Esophagus muscularis mucosa (tissue), 4 donors: ENCODE data around the gene KTI12. TPM values are rescaled to one million over a fixed set of nuclear protein-coding genes. Genes with fewer than 3 reads are reported as not detected.
A peak's percentile ranks its signal among the peaks of the same experiment; 100 is the strongest.

Experiments
- DNase-seq: peaks from one replicate; pipeline ENCODE4 v3.0.0-alpha.2; 2017; ENCODE audit errors: extremely low spot score
- H3K27ac ChIP-seq, 4 donors: fragments of 200-600 bp; sonication (generic); replicated peaks in 1 of 4; 1 replicate in 3 of 4; 2 replicates in 1 of 4; pipeline ENCODE4 v1.5.1; 2016 to 2019; ENCODE audit warnings: mild to moderate bottlenecking in 1 of 4
- H3K27me3 ChIP-seq, 4 donors: fragments of 200-600 bp; sonication (generic); one replicate each; pipeline versions ENCODE4 v1.5.1 to v1.6.0; 2016 to 2019
- H3K36me3 ChIP-seq, 4 donors: fragments of 200-600 bp; sonication (generic); one replicate each; pipeline ENCODE4 v1.5.1; 2016 to 2019
- H3K4me1 ChIP-seq, 4 donors: fragments of 200-600 bp; sonication (generic); one replicate each; pipeline ENCODE4 v1.5.1; 2016 to 2019
- H3K4me3 ChIP-seq, 4 donors: fragments of 200-600 bp; sonication (generic); 1 replicate in 2 of 4; 2 replicates in 2 of 4; pipeline ENCODE4 v1.5.1; 2016 to 2019; ENCODE audit warnings: mild to moderate bottlenecking in 4 of 4, moderate library complexity in 1 of 4
- H3K9me3 ChIP-seq, 4 donors: fragments of 200-600 bp; sonication (generic); 1 replicate in 3 of 4; 2 replicates in 1 of 4; pipeline ENCODE4 v1.5.1; 2016 to 2019
- CTCF ChIP-seq, 3 experiments: fragments of 200-600 bp in 2 of 3; fragments of 450-650 bp in 1 of 3; sonication (generic) in 2 of 3; IDR thresholded peaks; one replicate each; pipeline ENCODE4 v1.5.1; 2017 to 2019; ENCODE audit warnings: antibody characterized with exemption in 3 of 3, mild to moderate bottlenecking in 2 of 3, moderate library complexity in 1 of 3
- EP300 ChIP-seq: sonication (generic); formaldehyde crosslinking; IDR thresholded peaks from one replicate; pipeline ENCODE4 v1.6.1; 2017; ENCODE audit warnings: antibody characterized with exemption
- POLR2A ChIP-seq: fragments of 450-650 bp; IDR thresholded peaks from one replicate; pipeline ENCODE4 v1.6.1; 2017; ENCODE audit warnings: antibody characterized with exemption, moderate library complexity, mild to moderate bottlenecking, low read depth
- POLR2AphosphoS5 ChIP-seq, 2 donors: sonication (generic); formaldehyde crosslinking; IDR thresholded peaks; one replicate each; pipeline ENCODE4 v1.6.1; 2017; ENCODE audit warnings: antibody characterized with exemption in 2 of 2
- WGBS: methylation state at CpG from one replicate; pipeline ENCODE4 v1.1.5; 2018; 5-methylcytosine and 5-hydroxymethylcytosine counted together
- intact Hi-C: fragments of 100-400 bp; cut with DNase I; formaldehyde crosslinking; loops from one replicate; pipeline ENCODE4 v1.15.1; 2023
- total RNA-seq, 4 donors: library from RNA; depleted of rRNA; stranded (reverse); fragments of >200 nt; gene quantifications; one replicate each; pipeline versions ENCODE4 v1.1.0 to v1.2.1, GENCODE V29; 2016

The KTI12 gene
- total RNA-seq, 4 donors from 2014 or later, result 6.6 to 11.1 (median 8.8) TPM

GRCh38 chr1:52041551-52042185, 8.1 kb upstream of the KTI12 start:
- DNase-seq, result no peak
- TF ChIP-seq POLR2A (no peak), CTCF (IDR thresholded peaks at IDR 0.05) (no peak), POLR2AphosphoS5 (IDR thresholded peaks at IDR 0.05) (no peak), EP300 (no peak)
- H3K4me3 ChIP-seq, result no peak overlapping the region
- no peaks in the 10 kb centered on the region for H3K9me3 ChIP-seq
- H3K27me3 ChIP-seq, result no peaks in the 10 kb centered on the region
- no peak overlapping the region for H3K27ac ChIP-seq
- 96% methylated on average over 4 of the region's 4 CpGs for WGBS
- no peaks in the 10 kb centered on the region for H3K4me1 ChIP-seq
- intact Hi-C loops, result no loop called here
- peaks cover 19 to 49% (median 33%) of the 10 kb centered on the region in 4 donors for H3K36me3 ChIP-seq

GRCh38 chr1:52037909-52038308, 4.3 kb upstream of the KTI12 start:
- no peak for DNase-seq
- Histone ChIP-seq H3K27me3 (no peaks in the 10 kb centered on the region), H3K9me3 (no peaks in the 10 kb centered on the region), H3K27ac (no peak overlapping the region), H3K4me3 (no peak overlapping the region), H3K4me1 (peaks cover under 1 to 8% (median 5%) of the 10 kb centered on the region in 4 donors), H3K36me3 (peaks cover 19 to 53% (median 33%) of the 10 kb centered on the region in 4 donors)
- intact Hi-C loops, result no loop called here
- TF ChIP-seq POLR2A, result no peak
- no peak for TF ChIP-seq POLR2AphosphoS5 (IDR thresholded peaks at IDR 0.05)
- TF ChIP-seq CTCF (IDR thresholded peaks at IDR 0.05), result no peak
- TF ChIP-seq EP300, result no peak
- WGBS, result 100% methylated on average over 1 of the region's 1 CpG

GRCh38 chr1:52037402-52037814, 3.8 kb upstream of the KTI12 start:
- intact Hi-C loops, result no loop called here
- no peaks in the 10 kb centered on the region for H3K9me3 ChIP-seq
- no peaks in the 10 kb centered on the region for H3K27me3 ChIP-seq
- no peak for DNase-seq
- H3K27ac ChIP-seq, result no peak overlapping the region
- peaks cover 6 to 13% (median 9%) of the 10 kb centered on the region in 4 donors for H3K4me1 ChIP-seq
- WGBS, result 64% methylated on average over 2 of the region's 5 CpGs
- peaks cover 19 to 53% (median 33%) of the 10 kb centered on the region in 4 donors for H3K36me3 ChIP-seq
- TF ChIP-seq POLR2AphosphoS5 (IDR thresholded peaks at IDR 0.05) (no peak), POLR2A (no peak), EP300 (no peak), CTCF (IDR thresholded peaks at IDR 0.05) (no peak)
- H3K4me3 ChIP-seq, result no peak overlapping the region

GRCh38 chr1:52034050-52034384, 407 bp upstream of the KTI12 start:
- Histone ChIP-seq H3K9me3 (no peaks in the 10 kb centered on the region), H3K36me3 (peaks cover 5 to 26% (median 13%) of the 10 kb centered on the region in 4 donors), H3K27ac (peak overlapping the region; percentile 86 to 95 (median 94)), H3K4me1 (peaks cover 19 to 36% (median 30%) of the 10 kb centered on the region in 4 donors), H3K4me3 (peak overlapping the region; percentile 74 to 89 (median 82)), H3K27me3 (no peaks in the 10 kb centered on the region)
- 95% methylated on average over 2 of the region's 2 CpGs for WGBS
- intact Hi-C loops, result no loop called here
- no peak for DNase-seq
- TF ChIP-seq EP300 (no peak), CTCF (IDR thresholded peaks at IDR 0.05) (no peak), POLR2AphosphoS5 (IDR thresholded peaks at IDR 0.05) (no peak), POLR2A (no peak)

GRCh38 chr1:52032785-52033131, 852 bp downstream of the KTI12 start:
- DNase-seq, result no peak
- Histone ChIP-seq H3K36me3 (peaks cover 0 to 17% (median 8%) of the 10 kb centered on the region in 4 donors), H3K9me3 (no peaks in the 10 kb centered on the region), H3K27ac (peak overlapping the region; percentile 86 to 95 (median 94)), H3K27me3 (no peaks in the 10 kb centered on the region), H3K4me1 (peaks cover 19 to 36% (median 30%) of the 10 kb centered on the region in 4 donors), H3K4me3 (peak overlapping the region; percentile 74 to 89 (median 82))
- WGBS, result 9% methylated on average over 9 of the region's 24 CpGs
- intact Hi-C loops, result no loop called here
- no peak for TF ChIP-seq POLR2AphosphoS5 (IDR thresholded peaks at IDR 0.05)
- TF ChIP-seq POLR2A, result no peak
- TF ChIP-seq CTCF (IDR thresholded peaks at IDR 0.05), result no peak
- no peak for TF ChIP-seq EP300
